GM12878 (cell line): ENCODE measurements around the gene NFU1. TPM values are rescaled to one million over a fixed set of nuclear protein-coding genes. Genes with fewer than 3 reads are reported as not detected.

Experiments
- ATAC-seq: fragments of 200-7000 bp; cut with Tn5 transposase; 3 replicates; pipeline ENCODE4 v1.9.1; 2020; ENCODE audit warnings: mild to moderate bottlenecking, moderate library complexity
- BruUV-seq: library from RNA; stranded (reverse); fragments of 400-500 nt; replicated peaks from 2 replicates; lab custom pipeline; 2021; lab: Mats Ljungman, UMichigan
- CTCF ChIA-PET: fragments of 300-600 bp; sonication (Branson Sonifier 250); formaldehyde crosslinking; extraction: SDS; loops from one replicate; lab custom pipeline; 2021; ENCODE audit warnings: inconsistent platforms; lab: Yijun Ruan, JAX
- POLR2A ChIA-PET: fragments of 350-600 bp; formaldehyde crosslinking; extraction: SDS; loops from one replicate; lab custom pipeline; 2021; ENCODE audit warnings: inconsistent platforms; lab: Charles Lee
- RAD21 ChIA-PET: fragments of 300-600 bp; sonication (Branson Sonifier 250); formaldehyde crosslinking; loops from one replicate; lab custom pipeline; 2023; ENCODE audit warnings: antibody characterized with exemption; ENCODE audit not compliant: unreplicated experiment; lab: Charles Lee
- SMC1A ChIA-PET: fragments of 300-600 bp; sonication (Branson Sonifier 250); formaldehyde crosslinking; loops from one replicate; lab custom pipeline; 2023; ENCODE audit not compliant: unreplicated experiment, uncharacterized antibody; lab: Charles Lee
- DNase-seq: peaks from one replicate; pipeline ENCODE4 v3.0.0-alpha.2; 2011; ENCODE audit warnings: low read depth, low spot score
- FAIRE-seq: peaks from 3 replicates; lab custom pipeline; 2011; peaks lifted over from hg19 to GRCh38; lab: Jason Lieb, UNC
- H2AFZ ChIP-seq: 2 replicates; pipeline ENCODE4 v1.6.0; 2011; ENCODE audit warnings: low read depth, low read length, control low read depth; ENCODE audit not compliant: control insufficient read depth
- H3K27ac ChIP-seq: 2 replicates; pipeline ENCODE4 v1.5.1; 2011; ENCODE audit warnings: control low read depth; ENCODE audit not compliant: control insufficient read depth, insufficient read depth
- H3K27me3 ChIP-seq, 2 experiments: replicated peaks in 1 of 2; 2 replicates each; pipeline versions ENCODE4 v1.6.0 to v1.6.1; 2011; ENCODE audit warnings: low read length in 1 of 2; ENCODE audit not compliant: control insufficient read depth in 2 of 2, insufficient read depth in 2 of 2
- H3K36me3 ChIP-seq, 2 experiments: 2 replicates each; pipeline ENCODE4 v1.5.1; 2011; ENCODE audit warnings: low read length in 1 of 2; ENCODE audit not compliant: control insufficient read depth in 2 of 2, insufficient read depth in 2 of 2
- H3K4me1 ChIP-seq: 2 replicates; pipeline ENCODE4 v1.6.1; 2011; ENCODE audit warnings: mild to moderate bottlenecking, low read length, moderate library complexity, mixed read lengths; ENCODE audit not compliant: control insufficient read depth, insufficient read depth
- H3K4me2 ChIP-seq: 2 replicates; pipeline ENCODE4 v1.6.0; 2011; ENCODE audit warnings: control low read depth; ENCODE audit not compliant: control insufficient read depth, insufficient read depth
- H3K4me3 ChIP-seq: fragments of 200-600 bp; sonication (generic); 2 replicates; pipeline ENCODE4 v1.5.1; 2016
- H3K79me2 ChIP-seq: 2 replicates; pipeline ENCODE4 v1.6.0; 2011; ENCODE audit warnings: low read length; ENCODE audit not compliant: control insufficient read depth, insufficient read depth
- H3K9ac ChIP-seq: 2 replicates; pipeline ENCODE4 v1.8.0; 2011; ENCODE audit warnings: low read length, control low read depth, mixed read lengths; ENCODE audit not compliant: control insufficient read depth, insufficient read depth
- H3K9me3 ChIP-seq: replicated peaks from 3 replicates; pipeline ENCODE4 v1.5.1; 2011; ENCODE audit warnings: mild to moderate bottlenecking, low read length; ENCODE audit not compliant: control insufficient read depth, insufficient read depth
- H4K20me1 ChIP-seq: 2 replicates; pipeline ENCODE4 v1.6.0; 2011; ENCODE audit not compliant: control insufficient read depth, insufficient read depth
- ELK1 ChIP-seq: IDR thresholded peaks from 2 replicates; pipeline ENCODE4 v1.6.1; 2012; ENCODE audit warnings: low read depth, low read length, improper control_type of control experiment
- HDAC2 ChIP-seq: fragments of 200-600 bp; sonication (generic); IDR thresholded peaks from 2 replicates; pipeline ENCODE4 v1.6.1; 2017
- HDGF ChIP-seq: fragments of 450-650 bp; IDR thresholded peaks from 2 replicates; pipeline ENCODE4 v1.6.1; 2016; ENCODE audit warnings: antibody characterized with exemption
- IKZF2 ChIP-seq, 2 experiments: fragments of 450-650 bp; IDR thresholded peaks; 2 replicates each; pipeline ENCODE4 v1.6.1; 2017; ENCODE audit warnings: mild to moderate bottlenecking in 2 of 2, moderate library complexity in 2 of 2
- NFXL1 ChIP-seq: fragments of 450-650 bp; IDR thresholded peaks from 2 replicates; pipeline ENCODE4 v1.6.1; 2017; ENCODE audit warnings: antibody characterized with exemption, mild to moderate bottlenecking, borderline replicate concordance
- PAX8 ChIP-seq: fragments of 450-650 bp; IDR thresholded peaks from 2 replicates; pipeline ENCODE4 v1.6.1; 2017; ENCODE audit warnings: mild to moderate bottlenecking, moderate library complexity
- REST ChIP-seq: IDR thresholded peaks from 2 replicates; pipeline ENCODE4 v1.6.1; 2012; ENCODE audit warnings: mild to moderate bottlenecking, low read depth, low read length
- SMARCA5 ChIP-seq: fragments of 450-650 bp; IDR thresholded peaks from 2 replicates; pipeline ENCODE4 v1.6.1; 2017; ENCODE audit warnings: mild to moderate bottlenecking
- SP1 ChIP-seq: IDR thresholded peaks from one replicate; pipeline ENCODE4 v1.6.1; 2011; ENCODE audit warnings: low read depth, low read length
- SPI1 ChIP-seq: IDR thresholded peaks from 2 replicates; pipeline ENCODE4 v1.6.1; 2011; ENCODE audit warnings: low read depth, mild to moderate bottlenecking, low read length, moderate library complexity, borderline replicate concordance; ENCODE audit not compliant: insufficient read depth
- STAT1 ChIP-seq: fragments of 450-650 bp; conservative IDR thresholded peaks from 2 replicates; pipeline ENCODE4 v1.6.1; 2014; ENCODE audit warnings: antibody characterized with exemption, mild to moderate bottlenecking
- TBL1XR1 ChIP-seq: IDR thresholded peaks from 2 replicates; pipeline ENCODE4 v1.6.1; 2012; ENCODE audit warnings: low read depth, low read length, improper control_type of control experiment
- TCF3 ChIP-seq: IDR thresholded peaks from 2 replicates; pipeline ENCODE4 v1.6.1; 2012; ENCODE audit warnings: low read depth, mild to moderate bottlenecking, low read length, borderline replicate concordance; ENCODE audit not compliant: insufficient read depth
- USF2 ChIP-seq: IDR thresholded peaks from 2 replicates; pipeline ENCODE4 v1.6.1; 2011; ENCODE audit warnings: low read depth, low read length, improper control_type of control experiment, borderline replicate concordance
- whole genome bisulfite sequencing: methylation state at CpG from one replicate; pipeline ENCODE4 v1.1.6; 2016; ENCODE audit warnings: low lambda C conversion rate; ENCODE audit not compliant: insufficient replicate concordance, insufficient coverage; ENCODE audit errors: missing lambda C conversion rate; 5-methylcytosine and 5-hydroxymethylcytosine counted together
- in situ Hi-C: fragments of 300-500 bp; cut with MboI; formaldehyde crosslinking; loops from 9 replicates; pipeline ENCODE4 v1.14.3; 2018; ENCODE audit warnings: mixed read lengths
- intact Hi-C: fragments of 100-400 bp; cut with micrococcal nuclease; formaldehyde crosslinking; loops from one replicate; pipeline ENCODE4 v1.14.2; 2022; ENCODE audit not compliant: unreplicated experiment
- polyA plus RNA-seq, 11 experiments: library from polyadenylated mRNA; depleted of rRNA in 4 of 11; unstranded in 6 of 11; stranded (reverse) in 5 of 11; fragments of >200 nt; fragmentation: Nextera tagmentation in 4 of 11; fragmentation: Illumina TruSeq in 1 of 11; extraction: Ambion mirVana in 4 of 11; extraction: Trizol in 1 of 11; gene quantifications; 1 replicate in 1 of 11; 2 replicates in 10 of 11; pipeline versions ENCODE4 v1.2.1 to v1.2.3, GENCODE V29; 2011 to 2016; ENCODE audit warnings: inconsistent platforms in 2 of 11, missing spikeins in 2 of 11, low read depth in 1 of 11
- total RNA-seq, 4 experiments: library from RNA; depleted of rRNA in 3 of 4; stranded (reverse); fragments of >200 nt in 3 of 4; fragmentation: Illumina TruSeq in 1 of 4; extraction: Trizol in 1 of 4; gene quantifications; 2 replicates each; pipeline versions ENCODE4 v1.2.1 to v1.2.3, GENCODE V29; 2013 to 2021

The NFU1 gene
- total and polyA plus RNA-seq, 10 of the 15 experiments (the other 5 are each of a cell fraction or from before 2014, with no cell fraction given) = 27.3 to 86.0 (median 41.5) TPM

- ChIA-PET RAD21 (interaction anchor here (0.9 kb wide), 2 partner anchors 20 to 257 kb away, joined by 3 read pairs; partner anchors contain the start of gene NFU1), CTCF (no interaction called here), SMC1A (interaction anchor here (0.9 to 1.5 kb wide), 2 partner anchors 14 to 66 kb away, joined by 3 read pairs; no protein-coding TSS in a partner anchor), POLR2A (no interaction called here)
- Histone ChIP-seq H3K36me3 (no peaks in the 10 kb centered on the region), H3K79me2 (no peaks in the 10 kb centered on the region), H3K27me3 (no peaks in the 10 kb centered on the region), H3K9me3 (no peaks in the 10 kb centered on the region), H3K4me2 (no peak overlapping the region), H2AFZ (no peak overlapping the region), H3K9ac (no peak overlapping the region), H4K20me1 (no peaks in the 10 kb centered on the region), H3K27ac (no peak overlapping the region), H3K4me3 (no peak overlapping the region), H3K4me1 (peaks cover 9% of the 10 kb centered on the region; the same call in 1 of the 2 replicates)
- ATAC-seq = no peak
- in situ Hi-C loops = no loop called here
- TF ChIP-seq SPI1 (peak; percentile 45; the same call in 1 of the 2 replicates), USF2 (no peak), STAT1 (no peak)
- intact Hi-C loops = no loop called here
- no peak for FAIRE-seq
- DNase-seq = no peak
- BruUV-seq = no TSS peak
These were observed 19.8 kb upstream of the NFU1 start for GRCh38 chr2:69456950-69457445.

GRCh38 chr2:69456154-69456553 lies 18.9 kb upstream of the NFU1 start:
- DNase-seq (no peak), ATAC-seq (no peak), FAIRE-seq (no peak)
- H3K4me1 ChIP-seq = peaks cover 9% of the 10 kb centered on the region; the same call in 1 of the 2 replicates
- no peaks in the 10 kb centered on the region for H4K20me1 ChIP-seq
- ChIA-PET RAD21 (no interaction called here), POLR2A (interaction anchor here (0.7 kb wide), 1 partner anchor 132 kb away, joined by 4 read pairs; no protein-coding TSS in a partner anchor), CTCF (no interaction called here), SMC1A (no interaction called here)
- intact Hi-C loops (no loop called here), in situ Hi-C loops (no loop called here)
- no peak overlapping the region for H3K9ac ChIP-seq
- no peak overlapping the region for H3K27ac ChIP-seq
- WGBS = 95% methylated on average over 7 of the region's 7 CpGs
- H3K9me3 ChIP-seq = no peaks in the 10 kb centered on the region
- H3K4me2 ChIP-seq = no peak overlapping the region
- H2AFZ ChIP-seq = no peak overlapping the region
- no peaks in the 10 kb centered on the region for H3K36me3 ChIP-seq
- no peaks in the 10 kb centered on the region for H3K79me2 ChIP-seq
- H3K4me3 ChIP-seq = no peak overlapping the region
- no TSS peak for BruUV-seq
- no peaks in the 10 kb centered on the region for H3K27me3 ChIP-seq
- no peak for TF ChIP-seq ELK1
- TF ChIP-seq REST = no peak
- TF ChIP-seq SP1 = no peak
- TF ChIP-seq TCF3 = no peak
- no peak for TF ChIP-seq HDGF
- no peak for TF ChIP-seq HDAC2
- no peak for TF ChIP-seq SMARCA5
- no peak for TF ChIP-seq IKZF2 (IDR thresholded peaks at IDR 0.05)
- TF ChIP-seq PAX8 = no peak
- TF ChIP-seq TBL1XR1 = no peak
- no peak for TF ChIP-seq NFXL1
